WTC11 (cell line): ENCODE results near the gene ZRANB2. TPM values are rescaled to one million over a fixed set of nuclear protein-coding genes. Genes with fewer than 3 reads are reported as not detected.

ENCODE experiments used
- ATAC-seq: fragments of 200-7000 bp; cut with Tn5 transposase; 2 replicates; pipeline ENCODE4 v1.10.0; 2021; ENCODE audit warnings: mild to moderate bottlenecking, moderate library complexity
- CTCF ChIA-PET: fragments of 300-600 bp; sonication (Branson Sonifier 250); formaldehyde crosslinking; loops from one replicate; lab custom pipeline; 2021; ENCODE audit warnings: antibody characterized with exemption; lab: Charles Lee
- POLR2A ChIA-PET: fragments of 350-600 bp; sonication (Branson Sonifier 250); formaldehyde crosslinking; loops from one replicate; lab custom pipeline; 2021; ENCODE audit warnings: antibody characterized with exemption; lab: Charles Lee
- DNase-seq: peaks from one replicate; pipeline ENCODE4 v3.0.0; 2021; ENCODE audit warnings: low spot score
- H3K27ac Mint-ChIP-seq: 2 replicates; pipeline ENCODE4 v1.8.0; 2021; ENCODE audit warnings: mixed read lengths
- H3K27me3 Mint-ChIP-seq: 2 replicates; pipeline ENCODE4 v1.8.0; 2021; ENCODE audit warnings: low read depth, mild to moderate bottlenecking, moderate library complexity, mixed read lengths
- H3K36me3 Mint-ChIP-seq: 2 replicates; pipeline ENCODE4 v1.8.0; 2021; ENCODE audit warnings: mixed read lengths
- H3K4me1 Mint-ChIP-seq: 2 replicates; pipeline ENCODE4 v1.8.0; 2022; ENCODE audit warnings: mixed read lengths
- H3K4me3 Mint-ChIP-seq: 2 replicates; pipeline ENCODE4 v1.8.0; 2021; ENCODE audit warnings: mild to moderate bottlenecking, moderate library complexity, mixed read lengths
- H3K9me3 Mint-ChIP-seq: 2 replicates; pipeline ENCODE4 v1.8.0; 2021; ENCODE audit warnings: mixed read lengths
- AFF4 ChIP-seq: sonication (generic); formaldehyde crosslinking; IDR thresholded peaks from 2 replicates; pipeline ENCODE4 v1.8.1; 2023; ENCODE audit warnings: mild to moderate bottlenecking, missing genetic modification reagents, borderline replicate concordance
- AR ChIP-seq: fragments of 250-450 bp; sonication (Bioruptor Pico); IDR thresholded peaks from 2 replicates; pipeline ENCODE4 v1.9.0; 2021; ENCODE audit warnings: mild to moderate bottlenecking
- CREB1 ChIP-seq: sonication (generic); formaldehyde crosslinking; IDR thresholded peaks from 2 replicates; pipeline ENCODE4 v1.8.0; 2023; ENCODE audit warnings: mild to moderate bottlenecking, missing genetic modification reagents
- E2F5 ChIP-seq: sonication (generic); formaldehyde crosslinking; IDR thresholded peaks from 2 replicates; pipeline ENCODE4 v1.8.1; 2022; ENCODE audit warnings: mild to moderate bottlenecking, moderate library complexity, missing genetic modification reagents
- ELF4 ChIP-seq: sonication (generic); formaldehyde crosslinking; IDR thresholded peaks from 2 replicates; pipeline ENCODE4 v1.8.1; 2022; ENCODE audit warnings: low read depth, mild to moderate bottlenecking, moderate library complexity, missing genetic modification reagents
- EMX1 ChIP-seq: fragments of 250-450 bp; sonication (Bioruptor Pico); IDR thresholded peaks from 2 replicates; pipeline ENCODE4 v1.8.0; 2021; ENCODE audit warnings: mild to moderate bottlenecking
- FOXP1 ChIP-seq: sonication (generic); formaldehyde crosslinking; IDR thresholded peaks from 2 replicates; pipeline ENCODE4 v1.8.0; 2022; ENCODE audit warnings: missing genetic modification reagents, mild to moderate bottlenecking, moderate library complexity, borderline replicate concordance
- JAZF1 ChIP-seq: fragments of 250-450 bp; sonication (Bioruptor Pico); IDR thresholded peaks from 2 replicates; pipeline ENCODE4 v1.9.0; 2021; ENCODE audit warnings: moderate library complexity, mild to moderate bottlenecking, inconsistent platforms
- NFYB ChIP-seq: sonication (generic); formaldehyde crosslinking; conservative IDR thresholded peaks from 2 replicates; pipeline ENCODE4 v1.8.0; 2022; ENCODE audit warnings: low read depth, missing genetic modification reagents
- PRDM15 ChIP-seq: sonication (generic); formaldehyde crosslinking; IDR thresholded peaks from 2 replicates; pipeline ENCODE4 v1.8.0; 2022; ENCODE audit warnings: missing genetic modification reagents
- SP1 ChIP-seq: sonication (generic); formaldehyde crosslinking; conservative IDR thresholded peaks from 2 replicates; pipeline ENCODE4 v1.8.1; 2022; ENCODE audit warnings: missing genetic modification reagents
- TEAD1 ChIP-seq: sonication (generic); formaldehyde crosslinking; IDR thresholded peaks from 2 replicates; pipeline ENCODE4 v1.8.0; 2022; ENCODE audit warnings: mild to moderate bottlenecking, missing genetic modification reagents
- ZNF512 ChIP-seq: sonication (generic); formaldehyde crosslinking; IDR thresholded peaks from 2 replicates; pipeline ENCODE4 v1.8.1; 2022; ENCODE audit warnings: missing genetic modification reagents, borderline replicate concordance
- total RNA-seq: library from RNA; stranded (reverse); gene quantifications from 3 replicates; pipeline ENCODE4 v1.2.3, GENCODE V29; 2021
- TF ChIP-seq, protein P1 (sequence below): sonication (generic); formaldehyde crosslinking; IDR thresholded peaks from 2 replicates; pipeline ENCODE4 v1.8.0; 2022; ENCODE audit warnings: mild to moderate bottlenecking, missing genetic modification reagents
- TF ChIP-seq, protein P2 (sequence below): sonication (generic); formaldehyde crosslinking; IDR thresholded peaks from 2 replicates; pipeline ENCODE4 v1.8.0; 2022; ENCODE audit warnings: mild to moderate bottlenecking, missing genetic modification reagents
- TF ChIP-seq, protein P3 (sequence below): sonication (generic); formaldehyde crosslinking; IDR thresholded peaks from 2 replicates; pipeline ENCODE4 v1.8.0; 2023; ENCODE audit warnings: missing genetic modification reagents

Gene ZRANB2
- total RNA-seq, 1 experiment from 2014 or later, result 85.8 TPM

- TF ChIP-seq AFF4 (CRISPR knock-in tag) (no peak), TEAD1 (CRISPR knock-in tag) (no peak)
- TF ChIP-seq, protein P1, sequence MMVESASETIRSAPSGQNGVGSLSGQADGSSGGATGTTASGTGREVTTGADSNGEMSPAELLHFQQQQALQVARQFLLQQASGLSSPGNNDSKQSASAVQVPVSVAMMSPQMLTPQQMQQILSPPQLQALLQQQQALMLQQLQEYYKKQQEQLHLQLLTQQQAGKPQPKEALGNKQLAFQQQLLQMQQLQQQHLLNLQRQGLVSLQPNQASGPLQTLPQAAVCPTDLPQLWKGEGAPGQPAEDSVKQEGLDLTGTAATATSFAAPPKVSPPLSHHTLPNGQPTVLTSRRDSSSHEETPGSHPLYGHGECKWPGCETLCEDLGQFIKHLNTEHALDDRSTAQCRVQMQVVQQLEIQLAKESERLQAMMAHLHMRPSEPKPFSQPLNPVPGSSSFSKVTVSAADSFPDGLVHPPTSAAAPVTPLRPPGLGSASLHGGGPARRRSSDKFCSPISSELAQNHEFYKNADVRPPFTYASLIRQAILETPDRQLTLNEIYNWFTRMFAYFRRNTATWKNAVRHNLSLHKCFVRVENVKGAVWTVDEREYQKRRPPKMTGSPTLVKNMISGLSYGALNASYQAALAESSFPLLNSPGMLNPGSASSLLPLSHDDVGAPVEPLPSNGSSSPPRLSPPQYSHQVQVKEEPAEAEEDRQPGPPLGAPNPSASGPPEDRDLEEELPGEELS (CRISPR knock-in tag), result no peak
- TF ChIP-seq, protein P2, sequence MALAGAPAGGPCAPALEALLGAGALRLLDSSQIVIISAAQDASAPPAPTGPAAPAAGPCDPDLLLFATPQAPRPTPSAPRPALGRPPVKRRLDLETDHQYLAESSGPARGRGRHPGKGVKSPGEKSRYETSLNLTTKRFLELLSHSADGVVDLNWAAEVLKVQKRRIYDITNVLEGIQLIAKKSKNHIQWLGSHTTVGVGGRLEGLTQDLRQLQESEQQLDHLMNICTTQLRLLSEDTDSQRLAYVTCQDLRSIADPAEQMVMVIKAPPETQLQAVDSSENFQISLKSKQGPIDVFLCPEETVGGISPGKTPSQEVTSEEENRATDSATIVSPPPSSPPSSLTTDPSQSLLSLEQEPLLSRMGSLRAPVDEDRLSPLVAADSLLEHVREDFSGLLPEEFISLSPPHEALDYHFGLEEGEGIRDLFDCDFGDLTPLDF, result no peak
- TF ChIP-seq, all 79 proteins: peak for 0
Measured at GRCh38 chr1:71097428-71097827, 16.6 kb upstream of the ZRANB2 start (continued).

DNA sequence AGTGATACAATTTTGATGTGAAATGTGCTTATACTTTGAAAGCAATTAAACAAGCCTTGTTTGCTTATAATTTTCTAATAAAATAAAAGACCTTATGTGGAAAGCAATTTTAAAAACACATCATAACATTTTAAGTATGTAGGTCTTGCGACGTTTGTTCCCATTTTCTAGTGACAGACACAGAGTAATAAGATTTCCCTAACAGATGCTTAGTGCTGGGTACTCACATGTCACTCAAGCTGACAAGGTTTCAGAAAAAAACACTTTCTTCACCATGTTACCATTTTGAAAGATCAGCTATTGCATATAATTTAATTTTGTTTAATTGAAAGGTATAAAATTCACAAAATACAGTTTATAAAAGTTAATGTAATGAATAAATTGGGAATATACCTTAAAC is 14.1 kb upstream of the ZRANB2 start:
- H3K36me3 Mint-ChIP-seq, result no peaks in the 10 kb centered on the region
- ChIA-PET CTCF (interaction anchor here (2.0 kb wide), 1 partner anchor 14 kb away, joined by 5 read pairs; no protein-coding TSS in a partner anchor), POLR2A (no interaction called here)
- TF ChIP-seq PRDM15 (CRISPR knock-in tag), result no peak
- TF ChIP-seq CREB1 (CRISPR knock-in tag), result no peak
- H3K27me3 Mint-ChIP-seq, result no peaks in the 10 kb centered on the region
- H3K4me1 Mint-ChIP-seq, result no peaks in the 10 kb centered on the region
- no peak overlapping the region for H3K27ac Mint-ChIP-seq
- H3K4me3 Mint-ChIP-seq, result no peak overlapping the region
- DNase-seq (no peak), ATAC-seq (no peak)
- no peaks in the 10 kb centered on the region for H3K9me3 Mint-ChIP-seq

DNA sequence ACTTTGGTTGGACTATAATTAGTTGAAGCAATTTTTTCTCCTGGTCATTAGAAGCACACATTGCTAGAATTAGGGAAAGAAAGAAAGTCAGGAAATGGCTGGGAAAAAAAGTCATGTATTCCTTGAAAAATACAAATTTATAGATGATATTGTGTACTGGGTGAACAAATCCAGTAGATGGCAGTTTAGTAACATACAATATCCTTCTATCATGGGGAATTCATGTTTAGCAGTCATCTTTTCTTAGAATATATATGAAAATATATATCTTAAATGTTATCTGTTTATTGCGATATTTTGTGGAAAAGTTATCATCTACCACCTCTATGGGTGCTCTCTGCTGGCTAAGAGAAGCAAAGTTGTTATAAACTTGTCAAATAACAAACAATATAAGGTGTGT is 13.1 kb upstream of the ZRANB2 start:
- no peak for DNase-seq
- ATAC-seq, result no peak
- TF ChIP-seq NFYB (CRISPR knock-in tag), result no peak
- no peak for TF ChIP-seq EMX1
- TF ChIP-seq SP1 (CRISPR knock-in tag), result no peak
- TF ChIP-seq E2F5, result no peak
- TF ChIP-seq AR (CRISPR knock-in tag), result no peak
- TF ChIP-seq ZNF512, result no peak
- no peak for TF ChIP-seq FOXP1 (CRISPR knock-in tag)
- TF ChIP-seq JAZF1, result no peak
- TF ChIP-seq, protein P3, sequence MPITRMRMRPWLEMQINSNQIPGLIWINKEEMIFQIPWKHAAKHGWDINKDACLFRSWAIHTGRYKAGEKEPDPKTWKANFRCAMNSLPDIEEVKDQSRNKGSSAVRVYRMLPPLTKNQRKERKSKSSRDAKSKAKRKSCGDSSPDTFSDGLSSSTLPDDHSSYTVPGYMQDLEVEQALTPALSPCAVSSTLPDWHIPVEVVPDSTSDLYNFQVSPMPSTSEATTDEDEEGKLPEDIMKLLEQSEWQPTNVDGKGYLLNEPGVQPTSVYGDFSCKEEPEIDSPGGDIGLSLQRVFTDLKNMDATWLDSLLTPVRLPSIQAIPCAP, result no peak
- TF ChIP-seq ELF4, result no peak
- TF ChIP-seq, all 79 proteins: peak for 0

More for the DNA sequence above, 13.1 kb upstream of the ZRANB2 start:
- CTCF ChIA-PET, result no interaction called here
- Mint-ChIP-seq H3K9me3 (no peaks in the 10 kb centered on the region), H3K27me3 (no peaks in the 10 kb centered on the region), H3K4me1 (no peaks in the 10 kb centered on the region), H3K27ac (no peak overlapping the region), H3K4me3 (no peak overlapping the region), H3K36me3 (no peaks in the 10 kb centered on the region)
- POLR2A ChIA-PET, result no interaction called here
